Activated CD4-positive, alpha-beta T cell treated with anti-CD3 and anti-CD28 coated beads, Interleukin-2, Interleukin-6, amounts not matched to agents 100 ng/mL and 50 ng/mL, durations not matched to agents 16 hours and 8 hours (primary cell): ENCODE data around the gene HNRNPH2.
A peak's percentile ranks its signal among the peaks of the same experiment; 100 is the strongest.

Experiments used
- DNase-seq: peaks from one replicate; pipeline ENCODE4 v3.0.0-alpha.2; 2020

Gene HNRNPH2

DNA sequence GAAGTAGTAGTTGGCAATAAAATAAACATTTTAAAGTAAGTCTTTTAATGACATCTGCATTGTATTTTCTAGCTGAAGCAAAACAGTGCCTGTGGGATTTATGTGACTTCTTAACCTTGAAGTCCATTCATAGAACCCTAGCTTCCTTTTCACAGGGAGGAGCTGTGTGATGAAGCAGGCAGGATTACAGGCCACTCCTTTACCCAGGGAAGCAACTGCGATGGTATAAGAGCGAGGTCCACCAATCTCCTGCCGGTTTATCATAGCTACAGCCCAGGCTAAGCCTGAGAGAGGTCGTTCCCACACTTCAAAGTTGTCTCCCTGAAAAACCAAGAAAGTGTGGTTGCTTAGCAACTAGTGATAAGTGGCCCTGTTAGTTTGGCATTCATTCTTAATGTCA lies 10.2 kb upstream of the HNRNPH2 start:
- DNase-seq, result no peak

DNA sequence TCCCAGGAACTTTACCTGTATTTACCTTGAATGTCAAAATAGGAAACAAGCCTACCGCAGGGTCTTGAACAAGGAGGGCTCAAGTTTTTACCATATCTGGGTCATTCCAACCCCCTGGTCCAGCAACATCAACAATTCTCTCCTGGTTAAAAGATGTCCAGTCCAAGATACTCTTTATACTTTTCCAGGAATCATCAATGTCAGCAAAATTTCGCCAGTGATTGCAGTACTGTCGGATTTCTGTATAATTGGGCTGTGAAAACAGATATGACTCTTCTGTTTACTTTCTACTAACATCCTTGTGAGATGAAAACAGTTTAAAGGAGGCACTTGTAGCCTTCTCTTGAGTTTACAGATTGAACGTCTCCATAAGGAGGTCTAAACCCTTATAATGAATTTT lies 9.3 kb upstream of the HNRNPH2 start:
- DNase-seq, result no peak

DNA sequence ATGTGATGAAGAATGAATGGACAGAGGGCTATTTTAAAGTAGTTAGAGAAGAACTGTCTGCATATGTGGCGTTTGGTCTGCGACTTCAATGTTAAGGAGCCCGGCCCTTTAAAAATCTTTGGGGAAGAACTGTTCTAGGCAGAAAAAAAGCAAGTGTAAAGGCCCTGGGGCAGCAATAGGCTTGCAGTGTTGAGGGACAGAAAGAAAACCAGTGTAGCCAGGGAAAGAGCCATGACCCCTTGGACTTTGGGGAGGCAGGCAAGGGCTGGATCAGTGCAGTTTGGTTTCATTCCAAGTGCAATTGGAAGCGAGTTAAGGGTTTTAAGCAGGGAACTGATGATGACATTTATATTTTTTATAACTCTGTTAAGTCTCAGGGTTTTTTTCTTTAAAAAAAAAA lies 8.2 kb upstream of the HNRNPH2 start:
- DNase-seq, result no peak

DNA sequence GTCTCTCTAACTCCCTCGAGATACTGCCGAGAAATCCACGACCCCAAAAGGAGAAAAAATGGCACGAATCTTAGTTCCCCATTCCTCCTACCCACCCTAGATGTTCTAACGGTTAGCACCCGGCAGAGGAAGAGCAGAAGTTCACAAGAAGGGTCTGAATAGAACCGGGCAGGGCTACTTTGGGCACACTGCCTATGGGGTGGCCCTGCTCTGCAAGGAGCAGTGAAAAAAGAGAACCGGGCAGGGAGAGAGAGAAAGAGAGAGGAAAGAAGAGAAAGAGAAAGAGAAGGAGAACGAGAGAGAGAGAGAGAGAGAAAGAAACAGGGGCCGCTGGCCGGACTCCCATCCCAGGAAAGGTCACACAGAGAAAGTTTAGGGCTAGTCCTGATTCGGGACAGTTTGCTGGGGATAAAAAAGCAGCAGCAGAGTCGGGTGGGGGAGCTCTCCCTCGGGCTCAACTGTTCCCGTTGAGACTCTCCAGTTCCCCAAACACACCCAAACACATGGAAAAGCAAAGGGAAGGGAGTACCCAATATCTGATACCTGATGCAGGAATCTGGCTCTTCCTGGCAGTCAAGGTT lies 765 bp upstream of the HNRNPH2 start:
- no peak for DNase-seq

DNA sequence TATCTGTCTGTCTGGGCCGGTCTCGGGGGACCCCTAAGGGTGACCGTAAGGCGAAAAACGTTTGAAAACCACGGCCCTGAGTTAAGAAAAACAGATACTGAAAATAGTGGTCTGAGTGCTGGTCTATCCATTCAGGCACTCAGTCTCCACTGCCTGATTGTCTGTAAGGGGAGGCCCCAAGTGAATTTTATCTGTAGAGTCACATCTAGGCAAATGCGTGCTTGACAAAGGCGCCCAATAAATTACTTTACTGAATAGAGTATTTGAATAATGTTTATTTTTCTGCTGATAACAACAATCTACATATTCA lies 465 bp downstream of the HNRNPH2 start:
- DNase-seq, result no peak

DNA sequence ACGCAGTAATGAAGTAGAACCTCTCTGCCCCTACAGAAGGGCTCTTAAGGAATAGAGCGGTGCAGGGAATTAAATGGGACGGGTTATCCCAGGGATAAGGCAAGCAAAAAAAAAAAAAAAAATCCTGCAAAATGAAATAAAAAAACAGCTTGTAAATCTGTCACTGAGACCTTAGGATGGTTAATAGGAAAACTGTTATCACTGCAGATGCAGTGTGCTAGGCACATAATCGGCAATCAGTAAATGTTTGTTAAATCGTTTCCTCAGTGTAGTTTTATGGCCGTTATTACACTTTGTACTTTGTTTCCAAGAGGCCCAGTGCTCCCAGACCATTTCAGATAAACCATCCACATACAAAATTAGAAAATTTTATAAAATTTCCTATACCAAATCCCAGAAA lies 1.0 kb downstream of the HNRNPH2 start:
- no peak for DNase-seq

DNA sequence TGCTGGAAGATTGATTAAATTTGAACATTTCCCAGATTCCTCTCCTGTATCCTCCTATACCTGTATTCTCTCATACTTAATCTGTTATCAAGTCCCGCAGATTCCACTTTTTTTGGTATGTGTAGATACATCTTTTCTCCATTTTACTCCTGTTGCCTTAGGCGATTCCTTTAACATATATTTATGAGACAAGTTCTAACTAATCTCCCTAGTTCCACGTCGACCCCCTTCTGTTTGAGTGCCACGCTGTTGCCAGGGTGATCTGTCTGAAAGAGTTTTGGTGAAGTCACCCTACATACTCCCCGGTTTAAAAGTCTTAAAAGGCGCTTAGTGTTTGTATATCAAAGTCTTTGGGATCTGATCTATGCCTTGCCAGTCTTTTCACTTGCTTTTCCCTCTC lies 2.4 kb downstream of the HNRNPH2 start:
- no peak for DNase-seq

DNA sequence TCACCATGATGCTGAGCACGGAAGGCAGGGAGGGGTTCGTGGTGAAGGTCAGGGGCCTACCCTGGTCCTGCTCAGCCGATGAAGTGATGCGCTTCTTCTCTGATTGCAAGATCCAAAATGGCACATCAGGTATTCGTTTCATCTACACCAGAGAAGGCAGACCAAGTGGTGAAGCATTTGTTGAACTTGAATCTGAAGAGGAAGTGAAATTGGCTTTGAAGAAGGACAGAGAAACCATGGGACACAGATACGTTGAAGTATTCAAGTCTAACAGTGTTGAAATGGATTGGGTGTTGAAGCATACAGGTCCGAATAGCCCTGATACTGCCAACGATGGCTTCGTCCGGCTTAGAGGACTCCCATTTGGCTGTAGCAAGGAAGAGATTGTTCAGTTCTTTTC lies 4.0 kb downstream of the HNRNPH2 start:
- DNase-seq, result no peak

DNA sequence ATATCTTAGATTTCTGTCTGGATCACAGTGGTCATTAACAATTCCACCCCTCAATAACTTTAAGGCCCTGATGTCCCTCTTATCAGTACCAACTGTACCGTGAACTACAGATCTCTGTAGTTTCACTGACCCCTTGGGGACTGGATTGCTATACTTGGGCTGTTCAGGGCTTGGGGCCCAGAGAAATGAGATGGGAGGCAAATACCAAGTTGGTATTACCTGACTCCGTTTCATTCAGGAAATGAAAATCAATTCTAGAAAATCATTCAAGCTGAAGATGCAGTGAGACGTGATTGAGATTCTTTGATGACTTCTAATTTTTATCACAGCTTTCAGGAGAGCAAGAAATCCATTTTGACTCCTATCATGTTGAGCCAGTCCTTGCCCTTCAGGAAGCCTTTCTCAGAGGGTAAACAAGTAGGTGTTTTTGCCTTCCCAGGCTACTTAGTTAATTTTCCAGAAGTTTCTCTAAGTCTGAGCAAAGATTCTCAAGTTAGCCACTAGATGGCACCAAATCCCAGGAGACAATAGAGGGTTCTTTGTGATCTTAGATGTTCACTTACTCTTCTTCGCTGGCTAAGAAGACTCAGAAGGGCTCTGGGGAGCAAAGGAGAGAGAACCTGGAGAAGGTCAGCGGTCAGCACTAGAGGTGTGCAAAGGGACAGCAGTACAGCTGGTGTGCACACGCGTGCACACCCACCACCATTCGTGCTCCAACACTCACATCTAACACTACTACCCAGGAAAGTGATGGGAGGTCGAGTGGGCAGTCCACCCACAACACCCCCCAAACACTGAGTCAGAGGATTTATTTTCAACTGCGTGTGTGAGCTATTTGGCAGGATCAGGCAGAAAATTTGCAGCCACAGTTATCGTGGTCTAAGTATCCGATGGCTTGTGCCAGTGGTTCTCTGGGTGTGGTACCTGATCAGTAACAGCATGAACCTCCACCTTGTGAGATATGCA lies 7.4 kb downstream of the HNRNPH2 start:
- DNase-seq, result peak; percentile 74

DNA sequence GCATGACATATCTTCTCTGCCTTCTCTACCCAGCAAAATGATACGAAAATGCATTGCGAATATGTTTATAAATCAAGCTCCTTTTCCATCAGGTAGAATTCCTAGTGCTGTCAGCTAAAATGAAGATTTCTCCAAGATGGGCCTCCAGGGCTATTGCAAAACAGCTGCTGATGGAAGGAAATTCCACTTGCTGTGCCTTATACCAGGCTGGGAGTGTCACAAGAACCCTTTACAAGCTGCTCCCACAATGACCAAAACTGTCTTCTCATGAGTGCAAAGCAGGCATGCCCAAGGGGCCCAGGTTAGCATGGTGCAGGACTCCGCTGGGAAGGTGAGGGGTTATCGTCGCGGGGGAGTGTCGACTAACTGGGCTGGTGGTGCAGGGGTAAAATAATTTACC lies 8.7 kb downstream of the HNRNPH2 start:
- DNase-seq, result no peak

DNA sequence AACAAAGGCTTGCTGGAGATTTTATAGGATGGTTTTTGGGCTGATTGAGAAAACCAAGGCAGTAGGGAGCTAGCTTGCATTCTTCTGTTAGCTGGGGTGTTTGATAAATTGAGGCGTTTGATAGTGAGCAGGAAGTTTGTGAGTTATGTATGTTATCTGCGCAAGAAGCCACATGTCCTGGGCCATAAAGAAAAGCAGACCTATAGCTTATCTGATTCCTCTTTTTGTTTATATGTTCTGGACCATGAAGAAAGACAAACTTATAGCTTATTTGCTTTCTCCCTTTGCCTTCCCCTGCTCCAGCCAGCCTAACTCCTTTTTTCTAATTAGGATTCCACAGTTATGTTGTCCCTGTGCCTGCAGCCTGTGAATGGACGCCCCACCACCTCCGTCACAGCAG lies 9.2 kb downstream of the HNRNPH2 start:
- DNase-seq, result no peak

DNA sequence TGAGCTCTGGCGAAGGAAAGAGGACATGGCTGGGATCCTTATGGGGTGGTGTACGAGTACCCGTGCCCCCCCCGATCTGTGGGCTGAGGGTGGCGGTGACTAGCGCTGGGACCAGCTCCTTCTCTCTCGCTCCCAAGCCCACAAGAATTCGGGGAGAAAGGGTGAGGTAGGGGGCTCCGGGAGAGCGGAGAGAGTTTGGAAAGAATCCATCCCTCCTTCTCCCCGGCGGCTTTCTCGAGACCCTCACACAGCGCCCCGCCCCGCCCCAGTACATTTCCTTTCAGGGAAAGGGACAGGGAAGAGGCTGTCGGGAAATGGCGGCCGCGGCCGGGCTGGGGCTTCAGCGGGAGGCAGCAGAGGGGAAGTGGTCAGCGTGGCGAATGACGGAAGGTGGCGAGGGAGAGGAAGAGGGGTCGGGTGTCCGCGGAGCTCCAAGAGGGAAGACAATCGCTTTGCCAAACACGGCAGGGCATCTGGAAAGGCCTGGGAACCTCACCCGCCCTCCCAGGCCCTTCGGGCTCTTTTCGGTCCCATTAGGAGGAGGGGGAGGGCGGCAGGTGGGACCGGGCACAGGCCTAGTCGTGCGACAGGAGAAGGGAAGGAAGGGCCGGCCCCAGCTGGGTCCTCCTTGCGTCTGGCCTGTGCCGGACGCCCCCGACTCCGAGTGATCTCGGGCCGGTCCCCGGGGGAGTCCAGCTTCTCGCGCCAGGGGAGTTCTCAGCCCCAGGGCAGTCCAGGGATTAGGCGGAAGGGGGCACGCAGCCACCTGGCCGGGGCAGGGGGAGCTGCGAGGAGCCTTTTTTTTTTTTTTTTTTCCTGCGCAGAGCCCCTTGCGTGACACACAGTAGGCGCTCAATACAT lies 10.2 kb downstream of the HNRNPH2 start:
- peak; percentile 55 for DNase-seq

DNA sequence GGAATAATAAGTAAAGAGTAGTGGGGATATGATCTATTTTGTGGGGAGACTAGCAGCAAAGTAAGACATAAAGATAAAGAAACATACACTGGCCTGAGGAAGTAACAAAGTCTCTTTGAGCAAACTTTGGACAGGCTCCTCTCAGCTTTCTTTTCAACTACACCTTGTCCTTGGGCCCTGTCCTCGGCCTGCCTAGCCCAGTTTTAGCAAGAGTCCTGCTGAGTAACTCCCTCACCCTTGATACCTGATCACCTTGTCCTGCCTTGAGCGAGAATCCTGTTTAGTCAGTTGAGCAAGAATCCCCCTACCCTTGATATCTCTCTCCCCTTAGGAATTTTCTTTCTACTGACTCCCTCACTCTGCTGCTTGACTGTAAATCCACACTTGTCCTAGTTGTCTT lies 11.5 kb downstream of the HNRNPH2 start:
- DNase-seq, result no peak

DNA sequence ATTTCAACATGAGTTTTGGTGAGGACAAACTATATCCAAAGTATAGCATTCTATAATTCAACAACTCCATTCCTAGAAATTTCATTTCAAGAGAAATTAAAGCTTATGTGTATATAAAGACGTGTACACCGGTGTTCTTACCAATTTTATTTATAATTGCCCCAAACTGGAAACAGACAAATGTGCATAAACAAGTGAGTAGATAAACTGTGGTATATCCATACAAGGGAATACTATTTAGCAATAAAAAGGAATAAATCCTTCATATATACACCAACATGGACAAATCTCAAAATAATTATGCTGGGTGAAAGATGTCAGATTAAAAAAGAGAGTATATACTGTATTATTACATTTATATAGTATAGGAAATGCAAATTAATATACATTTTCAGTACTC lies 19.9 kb downstream of the HNRNPH2 start:
- DNase-seq, result no peak

DNA sequence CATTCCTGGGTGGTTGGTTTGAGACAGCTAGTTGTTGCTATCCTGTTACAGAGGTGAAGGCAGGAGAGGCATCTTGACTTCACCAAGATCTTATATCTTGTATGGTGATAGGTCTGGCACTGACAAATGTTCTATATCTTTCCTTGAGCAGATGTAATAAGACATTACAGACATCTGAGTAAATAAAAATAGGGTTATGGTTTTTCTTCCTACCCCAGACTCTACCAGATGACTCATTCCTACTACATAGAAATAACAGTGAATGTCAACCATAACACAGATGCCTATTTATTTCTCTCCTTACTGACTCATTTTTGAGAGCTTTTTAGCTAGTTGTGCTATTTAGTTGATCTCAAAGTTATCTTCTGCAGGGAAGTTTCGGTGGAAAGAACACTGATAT lies 21.9 kb downstream of the HNRNPH2 start:
- DNase-seq, result peak; percentile 47

DNA sequence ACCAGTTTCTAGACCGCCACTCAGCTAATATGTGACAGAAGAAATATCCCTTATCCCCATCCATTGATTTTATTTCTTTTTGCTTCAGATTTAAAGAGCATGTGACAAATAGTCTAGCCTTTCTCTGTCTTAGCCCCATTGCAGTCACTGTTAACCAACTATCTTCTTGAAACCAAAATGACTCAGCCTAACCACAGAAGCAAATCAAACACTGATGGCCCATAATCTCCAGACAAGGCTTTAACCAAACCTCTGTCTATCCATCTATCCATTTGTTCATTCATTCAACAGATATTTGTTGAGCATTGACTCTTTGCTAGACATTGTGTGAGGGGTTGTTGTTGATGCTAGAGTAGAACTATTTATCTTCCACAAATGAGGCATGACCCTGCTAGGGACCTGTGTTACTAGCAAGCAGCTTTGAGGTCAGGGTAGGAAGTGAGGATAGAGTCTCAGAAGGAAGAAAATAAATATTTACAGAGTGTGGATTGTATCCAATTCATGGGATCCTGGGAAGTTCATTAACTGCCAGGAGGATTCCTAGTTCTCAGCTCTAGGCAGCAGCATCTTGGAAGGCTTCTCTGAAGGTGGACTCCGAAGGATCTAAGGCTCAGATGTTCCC lies 22.5 kb downstream of the HNRNPH2 start:
- DNase-seq, result peak; percentile 64

DNA sequence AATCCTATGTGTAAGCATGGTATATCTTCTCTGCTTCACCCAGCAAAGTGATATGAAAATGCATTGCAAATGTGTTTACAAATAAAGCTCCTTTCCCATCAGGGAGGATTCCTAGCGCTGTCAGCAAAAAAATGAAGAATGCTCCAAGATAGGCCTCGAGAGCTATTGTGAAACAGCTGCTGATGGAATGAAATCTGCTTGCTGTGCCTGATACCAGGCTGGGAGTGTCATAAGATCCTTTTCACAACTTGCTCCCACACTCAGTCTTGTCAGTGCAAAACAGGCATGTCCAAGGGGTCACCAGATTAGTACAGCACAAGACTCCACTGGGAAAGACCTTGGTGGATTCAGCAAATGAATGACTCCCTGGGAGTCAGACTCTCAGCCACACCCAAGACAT lies 34.1 kb downstream of the HNRNPH2 start:
- no peak for DNase-seq

DNA sequence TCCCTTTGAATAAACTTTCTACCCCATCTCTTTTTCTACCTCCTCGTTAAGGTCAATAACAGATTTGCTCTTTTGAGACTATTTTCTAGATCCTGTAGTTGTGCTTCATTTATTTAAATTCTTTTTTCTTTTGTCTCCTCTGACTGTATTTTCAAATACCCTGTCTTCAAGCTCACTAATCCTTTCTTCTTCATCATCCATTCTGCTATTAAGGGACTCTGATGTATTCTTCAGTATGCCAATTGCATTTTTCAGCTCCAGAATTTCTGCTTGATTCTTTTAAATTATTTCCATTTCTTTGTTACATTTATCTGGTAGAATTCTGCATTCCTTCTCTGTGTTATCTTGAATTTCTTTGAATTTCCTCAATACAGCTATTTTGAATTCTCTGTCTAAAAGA lies 41.3 kb downstream of the HNRNPH2 start:
- DNase-seq, result no peak

DNA sequence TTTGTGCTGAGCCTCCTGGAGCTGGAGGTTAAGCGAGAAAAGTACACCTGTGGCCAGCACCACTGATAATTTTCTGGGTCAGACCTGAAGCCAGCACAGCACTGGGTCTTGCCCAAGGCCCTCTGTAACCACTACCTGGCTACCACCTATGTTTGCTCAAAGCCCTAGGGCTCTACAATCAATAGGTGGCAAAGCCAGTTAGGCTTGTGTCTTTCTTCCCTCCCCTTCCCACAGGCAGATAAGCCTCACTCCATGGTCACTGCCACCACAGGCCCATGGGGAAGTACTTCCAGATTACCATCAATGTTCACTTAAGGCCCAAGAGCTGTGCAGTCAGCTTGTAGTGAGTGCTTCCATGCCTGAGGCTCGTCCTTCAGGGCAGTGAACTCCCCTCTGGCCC lies 42.1 kb downstream of the HNRNPH2 start:
- DNase-seq, result no peak

DNA sequence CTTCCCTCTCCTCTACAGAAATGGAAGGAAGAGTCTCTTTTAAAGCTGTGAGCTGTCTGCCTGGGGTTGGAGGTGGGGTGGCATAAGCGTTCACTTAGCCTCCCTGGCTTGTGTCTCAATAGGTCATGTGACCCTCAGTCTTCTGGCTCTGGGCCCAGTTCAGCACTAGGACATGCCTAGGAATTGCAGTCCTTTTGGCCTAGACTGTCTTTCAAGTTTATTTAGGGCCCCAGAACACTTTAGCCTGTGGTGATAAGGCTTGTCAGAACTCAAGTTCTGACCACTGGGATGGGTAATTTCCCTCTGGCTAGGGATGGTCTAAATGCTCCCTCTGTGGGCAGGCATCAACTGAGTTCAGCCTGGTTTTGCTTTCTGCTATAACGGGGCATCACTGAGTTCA lies 42.9 kb downstream of the HNRNPH2 start:
- DNase-seq, result no peak

DNA sequence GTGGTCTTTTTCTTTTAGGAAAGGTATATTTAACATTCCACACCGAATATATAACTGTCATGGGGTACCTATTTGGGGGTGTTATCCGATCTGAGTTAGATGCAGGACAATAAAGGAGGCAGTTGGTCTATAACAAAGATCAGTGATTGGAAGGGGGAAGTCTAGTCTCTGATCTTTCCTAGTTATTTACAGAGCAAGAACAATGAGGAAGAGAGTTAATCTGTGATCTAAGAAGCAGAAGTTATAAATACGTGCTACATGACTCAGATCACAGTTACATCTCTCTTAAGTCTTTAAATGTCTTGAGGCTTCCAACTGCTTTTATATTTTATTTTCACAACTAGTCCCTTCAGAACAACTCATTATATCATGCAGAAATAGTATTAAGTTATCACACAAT lies 44.0 kb downstream of the HNRNPH2 start:
- no peak for DNase-seq

DNA sequence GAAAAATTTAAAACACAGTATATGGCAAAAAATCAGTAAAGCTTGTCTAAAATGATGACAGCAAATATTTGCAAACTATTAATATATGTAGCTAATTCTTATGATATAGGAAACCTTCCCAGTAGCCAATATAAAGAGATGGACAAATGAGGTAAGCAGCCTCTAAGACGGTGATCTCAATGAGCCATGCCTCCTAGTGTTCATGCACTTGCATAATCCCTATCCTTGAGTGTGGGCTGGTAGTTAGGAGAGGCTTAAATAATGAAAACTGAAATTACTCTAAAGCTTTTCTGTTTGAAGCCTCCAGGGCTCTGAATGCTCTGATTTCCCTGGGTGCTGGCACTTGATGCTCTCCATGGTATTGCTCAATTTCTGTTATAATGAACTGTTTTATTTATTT lies 52.6 kb downstream of the HNRNPH2 start:
- DNase-seq, result no peak

DNA sequence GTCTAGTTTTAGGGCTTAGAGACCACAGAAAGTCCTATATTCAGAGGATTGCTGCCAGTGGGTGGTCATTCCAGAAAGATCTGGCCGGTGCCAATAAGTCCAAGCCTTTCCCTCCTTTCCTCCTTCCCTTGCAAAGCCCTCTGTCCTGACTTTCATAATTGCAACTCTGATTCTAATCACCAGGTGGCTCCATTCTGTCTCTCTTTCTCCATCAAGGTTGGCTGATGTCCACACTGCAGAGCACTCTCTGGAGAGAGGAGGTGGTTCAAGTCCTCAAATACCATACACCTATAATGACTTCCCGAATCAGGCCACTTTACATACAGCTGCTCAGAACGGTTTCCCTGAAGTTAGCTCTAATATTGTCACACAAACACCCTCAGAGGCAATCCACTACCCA lies 54.9 kb downstream of the HNRNPH2 start:
- peak; percentile 8 for DNase-seq
